ENCODE results near the gene MYO1E. TPM values are rescaled to one million over a fixed set of nuclear protein-coding genes. Genes with fewer than 3 reads are reported as not detected.

The MYO1E gene
- total and polyA plus RNA-seq, 2 of the 4 experiments (the other 2 are of a cell fraction) = 13.4 to 37.3 TPM

DNA sequence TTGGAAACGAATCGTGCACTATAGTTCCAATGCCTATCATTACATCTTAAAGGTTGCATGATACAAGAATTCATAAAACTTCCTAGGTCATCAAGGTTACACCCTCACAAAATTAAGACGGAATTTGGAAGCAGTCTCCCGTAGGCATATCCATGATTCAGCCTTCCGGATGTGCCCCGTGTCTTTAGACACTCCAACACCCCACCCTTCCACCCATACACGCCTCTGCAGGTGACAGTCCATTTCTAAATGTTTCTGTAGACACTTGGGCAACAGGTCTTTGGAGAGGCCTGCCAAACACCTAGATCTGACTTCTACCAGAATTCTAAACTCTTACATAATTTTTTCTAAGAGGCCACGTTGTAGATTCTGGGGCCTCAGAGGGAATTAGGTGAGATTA, 116.2 kb downstream of the MYO1E start:
- Histone ChIP-seq H3K9me3 (ENCODE audit: control insufficient read depth, insufficient read depth, low read length) (no peaks in the 10 kb centered on the region), H3K9me1 (ENCODE audit: insufficient read depth, low read length) (0 out of 2 replicates have a peak, but pooled peaks cover 3% of the 10 kb centered on the region), H3K27me3 (ENCODE audit: control insufficient read depth, insufficient read depth, low read length) (no peaks in the 10 kb centered on the region), H3K9ac (ENCODE audit: low read depth, low read length) (no peak overlapping the region), H2AK9ac (replicated peaks; ENCODE audit: low read depth, low read length, poor library complexity) (no peak overlapping the region), H2AFZ (replicated peaks; ENCODE audit: low read length, poor library complexity) (no peak overlapping the region), H4K5ac (ENCODE audit: low read depth, low read length) (no peak overlapping the region), H4K20me1 (ENCODE audit: insufficient read depth, low read length) (no peaks in the 10 kb centered on the region), H2BK15ac (ENCODE audit: low read depth, low read length) (no peak overlapping the region), H3K36me3 (ENCODE audit: control insufficient read depth, insufficient read depth, low read length) (peaks cover 5% of the 10 kb centered on the region; the same call in 1 of the 2 replicates), H3K4me1 (ENCODE audit: control insufficient read depth, insufficient read depth, low read length) (no peaks in the 10 kb centered on the region), H3K27ac (ENCODE audit: insufficient read depth, low read length) (no peak overlapping the region), H2BK20ac (ENCODE audit: low read depth, low read length) (no peak overlapping the region), H3K18ac (ENCODE audit: low read depth, low read length) (no peak overlapping the region), H3K4ac (ENCODE audit: low read depth, low read length) (no peak overlapping the region), H4K91ac (ENCODE audit: insufficient read depth, low read depth, low read length) (no peak overlapping the region), H3K14ac (replicated peaks; ENCODE audit: low read depth, low read length) (no peak overlapping the region), H3K4me3 (ENCODE audit: insufficient read depth, low read depth, low read length) (no peak overlapping the region), H2BK120ac (ENCODE audit: low read depth, low read length) (no peak overlapping the region), H2BK5ac (ENCODE audit: low read depth, low read length, poor library complexity, severe bottlenecking) (no peak overlapping the region), H3K23ac (ENCODE audit: low read depth, low read length) (no peak overlapping the region), H2AK5ac (ENCODE audit: low read depth, low read length) (no peak overlapping the region), H4K8ac (ENCODE audit: low read depth in 2 of 2, low read length in 2 of 2) (no peak overlapping the region), H3K79me1 (ENCODE audit: low read depth in 1 of 2, low read length in 2 of 2) (peaks cover 7 to 8% of the 10 kb centered on the region in 2 experiments; a peak in 2 of 4 replicates), H3K4me2 (ENCODE audit: low read depth, low read length) (no peak overlapping the region), H3K56ac (ENCODE audit: extremely low read depth, insufficient read depth, low read length) (no peak overlapping the region)
- DNase-seq (no peak), ATAC-seq (ENCODE audit: low read depth) (no peak)
- POLR2A ChIA-PET (ENCODE audit: unreplicated experiment) = no interaction called here
- no TSS peak for BruUV-seq (replicated peaks)
- no peak for TF ChIP-seq MAFK (IDR thresholded peaks at IDR 0.05; ENCODE audit: low read depth, low read length)
- intact Hi-C loops (cut with micrococcal nuclease) (no loop called here), in situ Hi-C loops (cut with MboI; ENCODE audit: low sequenced_read_pairs) (no loop called here), dilution Hi-C loops (cut with HindIII; ENCODE audit: low sequenced_read_pairs, unreplicated experiment) (no loop called here)
- CTCF ChIA-PET = interaction anchor here (0.8 kb wide), 1 partner anchor 9 kb away, joined by 3 read pairs; no protein-coding TSS in a partner anchor
- WGBS, 2 experiments (ENCODE audit: extremely low coverage in 2 of 2, insufficient read length in 1 of 2) = 84% methylated on average over 6 of the region's 8 CpGs; no CpG with 5 or more reads in 1 of the 2 experiments

Measured in IMR-90 (cell line).